A549 (cell line): ENCODE data around the gene RUNX1.

Source experiments
- CEBPB ChIP-seq, 2 experiments: fragments of >200 bp in 1 of 2; sonication (Bioruptor Twin) in 1 of 2; formaldehyde crosslinking in 1 of 2; IDR thresholded peaks; 2 replicates each; pipeline ENCODE4 v1.6.1; 2012 to 2016
- CTCF ChIP-seq: fragments of >200 bp; sonication (Bioruptor Twin); formaldehyde crosslinking; IDR thresholded peaks from 3 replicates; pipeline ENCODE4 v1.5.1; 2016
- EHMT2 ChIP-seq: fragments of 200-600 bp; sonication (generic); IDR thresholded peaks from 2 replicates; pipeline ENCODE4 v1.6.1; 2016; ENCODE audit warnings: antibody characterized with exemption, low read depth, mild to moderate bottlenecking, moderate library complexity
- EP300 ChIP-seq, 2 experiments: fragments of >200 bp; sonication (Bioruptor Twin); formaldehyde crosslinking; IDR thresholded peaks; 2 replicates in 1 of 2; 3 replicates in 1 of 2; pipeline ENCODE4 v1.6.1; 2016 to 2017
- FOSB ChIP-seq: fragments of 250-450 bp; sonication (Bioruptor Pico); IDR thresholded peaks from 2 replicates; pipeline ENCODE4 v1.5.0; 2020; ENCODE audit warnings: mild to moderate bottlenecking, moderate library complexity
- GATA3 ChIP-seq: IDR thresholded peaks from 2 replicates; pipeline ENCODE4 v1.6.1; 2012; ENCODE audit warnings: borderline replicate concordance
- JUNB ChIP-seq: fragments of >200 bp; sonication (Bioruptor Twin); formaldehyde crosslinking; IDR thresholded peaks from 2 replicates; pipeline ENCODE4 v1.6.1; 2016
- KDM5A ChIP-seq: fragments of 200-600 bp; sonication (generic); IDR thresholded peaks from 2 replicates; pipeline ENCODE4 v1.6.1; 2016; ENCODE audit warnings: antibody characterized with exemption, mild to moderate bottlenecking
- MAX ChIP-seq: IDR thresholded peaks from 2 replicates; pipeline ENCODE4 v1.6.1; 2012
- POLR2A ChIP-seq: IDR thresholded peaks from 2 replicates; pipeline ENCODE4 v1.6.1; 2012; ENCODE audit warnings: mild to moderate bottlenecking, low read length
- RCOR1 ChIP-seq: fragments of 150-350 bp; IDR thresholded peaks from 2 replicates; pipeline ENCODE4 v1.6.1; 2014; ENCODE audit warnings: antibody characterized with exemption, low read length, low read depth
- RFX5 ChIP-seq: fragments of 450-650 bp; IDR thresholded peaks from 2 replicates; pipeline ENCODE4 v1.7.1; 2014; ENCODE audit warnings: antibody characterized with exemption, mild to moderate bottlenecking, moderate library complexity
- USF2 ChIP-seq: fragments of 450-650 bp; IDR thresholded peaks from 2 replicates; pipeline ENCODE4 v1.6.1; 2014; ENCODE audit warnings: antibody characterized with exemption

GRCh38 chr21:34938089-34938764 is 110.9 kb downstream of the RUNX1 start:
- TF ChIP-seq CTCF (no peak), RFX5 (no peak), POLR2A (no peak), RCOR1 (no peak), USF2 (no peak), MAX (no peak), GATA3 (no peak), CEBPB (IDR thresholded peaks at IDR 0.05) (no peak), FOSB (no peak), EP300 (IDR thresholded peaks at IDR 0.05) (no peak), EHMT2 (no peak), JUNB (no peak), KDM5A (no peak)
